Prostate gland (tissue), 2 donors: Measurements from ENCODE around the gene OVOL1.

Experiments
- POLR2A ChIP-seq: fragments of 450-650 bp; IDR thresholded peaks from one replicate; pipeline ENCODE4 v1.6.1; 2016; ENCODE audit warnings: antibody characterized with exemption, mild to moderate bottlenecking
- POLR2AphosphoS5 ChIP-seq: sonication (generic); formaldehyde crosslinking; IDR thresholded peaks from one replicate; pipeline ENCODE4 v1.6.1; 2017; ENCODE audit warnings: antibody characterized with exemption
- TF ChIP-seq, protein P1 (sequence below), 4 experiments: fragments of 200-600 bp in 2 of 4; fragments of 450-650 bp in 2 of 4; sonication (generic) in 2 of 4; IDR thresholded peaks; 1 replicate in 3 of 4; 2 replicates in 1 of 4; pipeline ENCODE4 v1.5.1; 2016 to 2019; ENCODE audit warnings: antibody characterized with exemption in 4 of 4, mild to moderate bottlenecking in 2 of 4, moderate library complexity in 2 of 4

DNA sequence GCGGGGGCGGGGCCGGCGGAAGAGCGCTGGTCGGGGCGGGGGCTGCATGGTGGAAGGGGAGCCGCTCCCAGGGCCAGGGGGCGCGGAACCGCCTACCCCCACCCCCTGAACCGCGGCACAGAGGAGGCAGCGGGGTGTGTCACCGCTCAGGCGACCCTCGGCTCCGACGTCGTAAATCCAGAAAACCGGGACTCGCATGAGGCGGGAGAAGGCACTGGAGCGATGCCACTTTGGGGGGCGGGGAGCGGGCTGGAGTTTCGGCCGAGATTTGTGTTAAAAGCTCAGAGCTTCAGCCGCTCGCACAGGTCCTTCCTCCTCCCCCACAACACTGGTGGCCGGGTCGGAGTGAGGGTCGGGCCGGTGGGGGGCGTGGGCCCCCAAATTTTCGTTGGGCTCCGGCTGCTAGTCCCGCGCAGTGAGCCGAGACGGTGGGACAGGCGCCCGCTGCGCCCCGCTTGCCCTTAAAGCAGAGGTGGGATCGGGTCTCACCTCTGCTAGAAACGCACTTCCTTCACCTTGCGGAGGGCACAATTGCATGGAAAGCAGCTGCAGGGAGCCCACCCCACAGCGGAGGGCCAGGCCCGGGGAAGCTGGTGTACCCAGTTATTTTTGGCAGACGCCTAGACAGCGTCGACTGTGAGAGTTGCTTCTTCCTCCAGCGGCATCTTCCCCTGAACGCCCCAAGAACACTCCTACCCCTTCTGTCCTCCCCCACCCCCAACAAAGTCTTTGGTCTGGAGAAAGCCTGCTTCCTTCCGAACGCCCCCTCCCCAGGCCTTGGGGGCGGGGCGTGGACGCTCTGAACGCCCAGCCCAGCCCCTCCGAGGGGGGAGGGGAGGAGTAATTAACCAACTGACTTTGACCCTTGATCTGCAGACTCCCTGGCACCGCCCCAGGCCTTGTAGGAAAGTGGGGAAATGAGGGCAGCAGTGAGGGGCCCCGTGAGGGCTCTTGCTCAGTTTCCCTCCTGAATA is 1.1 kb downstream of the OVOL1 start:
- TF ChIP-seq, protein P1, sequence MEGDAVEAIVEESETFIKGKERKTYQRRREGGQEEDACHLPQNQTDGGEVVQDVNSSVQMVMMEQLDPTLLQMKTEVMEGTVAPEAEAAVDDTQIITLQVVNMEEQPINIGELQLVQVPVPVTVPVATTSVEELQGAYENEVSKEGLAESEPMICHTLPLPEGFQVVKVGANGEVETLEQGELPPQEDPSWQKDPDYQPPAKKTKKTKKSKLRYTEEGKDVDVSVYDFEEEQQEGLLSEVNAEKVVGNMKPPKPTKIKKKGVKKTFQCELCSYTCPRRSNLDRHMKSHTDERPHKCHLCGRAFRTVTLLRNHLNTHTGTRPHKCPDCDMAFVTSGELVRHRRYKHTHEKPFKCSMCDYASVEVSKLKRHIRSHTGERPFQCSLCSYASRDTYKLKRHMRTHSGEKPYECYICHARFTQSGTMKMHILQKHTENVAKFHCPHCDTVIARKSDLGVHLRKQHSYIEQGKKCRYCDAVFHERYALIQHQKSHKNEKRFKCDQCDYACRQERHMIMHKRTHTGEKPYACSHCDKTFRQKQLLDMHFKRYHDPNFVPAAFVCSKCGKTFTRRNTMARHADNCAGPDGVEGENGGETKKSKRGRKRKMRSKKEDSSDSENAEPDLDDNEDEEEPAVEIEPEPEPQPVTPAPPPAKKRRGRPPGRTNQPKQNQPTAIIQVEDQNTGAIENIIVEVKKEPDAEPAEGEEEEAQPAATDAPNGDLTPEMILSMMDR (IDR thresholded peaks at IDR 0.05) = no peak
- TF ChIP-seq POLR2A = no peak
- no peak for TF ChIP-seq POLR2AphosphoS5
